Coronary artery (tissue), 2 donors: Measurements from ENCODE around the gene HOXB9.
A peak's percentile ranks its signal among the peaks of the same experiment; 100 is the strongest.

Experiments used
- DNase-seq: peaks from one replicate; pipeline ENCODE4 v3.0.0-alpha.2; 2017; ENCODE audit warnings: low spot score
- H3K27ac ChIP-seq, 2 donors: fragments of 200-600 bp; sonication (generic); one replicate each; pipeline ENCODE4 v1.5.1; 2016 to 2019
- H3K4me3 ChIP-seq: fragments of 200-600 bp; sonication (generic); 2 replicates; pipeline ENCODE4 v1.5.1; 2016; ENCODE audit warnings: mild to moderate bottlenecking, moderate library complexity
- CTCF ChIP-seq: fragments of 200-600 bp; sonication (generic); IDR thresholded peaks from one replicate; pipeline ENCODE4 v1.5.1; 2019; ENCODE audit warnings: antibody characterized with exemption

The HOXB9 gene

DNA sequence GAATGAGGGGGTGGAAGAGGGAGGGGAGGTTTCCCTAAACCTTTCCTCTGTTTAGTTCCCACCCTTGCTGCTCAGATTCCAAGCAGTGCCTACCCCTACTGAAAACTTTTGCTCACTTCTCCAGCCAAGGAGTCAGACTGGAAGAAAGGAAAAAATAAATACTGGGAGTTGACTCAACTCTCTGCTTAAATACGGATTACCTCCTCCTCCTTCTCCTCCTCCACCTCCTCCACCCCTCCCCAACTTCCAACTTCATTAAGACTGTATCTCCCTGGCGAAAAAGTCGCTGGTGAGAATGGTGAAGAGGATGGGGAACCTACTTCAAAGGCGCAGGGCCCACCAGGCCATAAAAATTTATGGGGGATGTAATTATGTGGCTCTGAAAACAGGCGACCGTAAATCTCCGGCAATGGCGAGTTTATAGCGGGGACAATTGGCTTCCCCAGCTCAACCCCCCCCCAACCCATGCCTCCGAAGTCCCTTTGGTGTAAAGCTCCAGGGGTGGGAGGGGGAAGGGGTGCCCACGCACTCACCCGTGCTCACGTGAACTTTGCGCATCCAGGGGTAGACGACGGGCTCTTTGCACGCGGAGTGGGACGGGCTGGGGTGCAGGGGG lies 48.7 kb downstream of the HOXB9 start:
- no peak for TF ChIP-seq CTCF

DNA sequence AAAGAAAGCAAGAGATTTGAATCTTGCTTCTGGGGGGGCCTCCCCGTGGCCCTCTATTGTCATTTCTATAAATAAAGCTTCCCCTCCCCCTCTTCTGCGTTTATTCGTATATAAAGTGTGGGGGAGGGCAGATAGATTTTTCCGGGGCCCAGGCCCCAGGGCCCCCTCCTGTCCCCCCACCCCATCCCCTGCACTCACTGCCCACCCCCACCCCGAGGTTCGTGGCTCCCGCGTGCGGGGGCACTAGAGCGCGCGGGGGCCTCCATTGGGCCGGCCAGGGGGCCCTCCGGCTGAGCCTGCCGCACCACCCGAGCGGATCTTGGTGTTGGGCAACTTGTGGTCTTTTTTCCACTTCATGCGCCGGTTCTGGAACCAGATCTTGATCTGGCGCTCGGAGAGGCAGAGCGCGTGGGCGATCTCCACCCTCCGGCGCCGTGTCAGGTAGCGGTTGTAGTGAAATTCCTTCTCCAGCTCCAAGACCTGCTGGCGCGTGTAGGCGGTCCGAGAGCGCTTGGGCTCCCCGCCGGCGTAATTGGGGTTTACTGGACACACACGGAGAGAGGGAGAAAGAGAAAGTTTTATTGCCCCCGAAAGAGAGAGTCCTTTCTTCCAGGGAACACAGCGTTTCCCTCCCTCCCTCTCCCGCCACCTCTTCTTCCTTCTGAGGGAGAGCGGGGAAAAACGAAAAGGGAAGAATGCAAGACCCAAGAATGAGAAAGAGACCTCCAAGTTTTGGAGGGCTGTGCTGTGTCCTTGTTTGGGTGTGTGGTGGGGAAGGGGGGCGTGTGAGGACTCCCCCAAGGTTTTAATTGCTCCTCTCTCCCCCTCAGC lies 49.5 kb downstream of the HOXB9 start:
- no peak for DNase-seq
- H3K27ac ChIP-seq = peak overlapping the region; percentile 38 to 88
- TF ChIP-seq CTCF = no peak
- H3K4me3 ChIP-seq = peak overlapping the region; percentile 82

More for the DNA sequence above, 48.7 kb downstream of the HOXB9 start:
- DNase-seq = no peak
- peak overlapping the region; percentile 42 to 88 for H3K27ac ChIP-seq
- H3K4me3 ChIP-seq = peak overlapping the region; percentile 82

- no peak for TF ChIP-seq CTCF
- no peak for DNase-seq
- Histone ChIP-seq H3K27ac (peak overlapping the region; percentile 38 to 75), H3K4me3 (peak overlapping the region; percentile 82)
Observed at GRCh38 chr17:48575673-48576478, 50.3 kb downstream of the HOXB9 start.

DNA sequence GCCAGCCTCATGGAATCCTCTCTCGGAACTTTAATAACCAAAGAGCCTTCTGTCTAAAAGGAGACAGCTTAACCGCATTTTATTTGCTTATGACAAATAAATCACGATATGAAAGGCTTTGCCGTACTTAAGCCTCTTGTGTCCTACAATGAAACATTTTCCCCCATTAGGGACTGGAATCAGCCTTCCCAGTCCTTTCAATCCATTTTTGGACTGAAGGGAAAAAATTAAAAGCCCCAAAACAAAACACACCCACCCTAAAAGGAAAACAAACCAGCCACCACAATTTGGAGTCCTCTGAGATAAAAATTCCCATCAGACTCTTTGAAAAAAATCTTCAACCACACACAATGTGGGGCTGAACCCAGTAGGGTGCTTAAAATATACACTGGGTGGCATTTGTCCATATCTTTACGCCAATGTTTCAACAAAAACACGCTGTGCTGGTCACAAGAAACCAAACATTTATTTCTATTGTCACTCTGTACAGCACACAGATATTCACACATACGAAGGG lies 51.0 kb downstream of the HOXB9 start:
- no peak for DNase-seq
- no peak overlapping the region for H3K4me3 ChIP-seq
- peak overlapping the region in 1 of 2 donors; percentile 36 for H3K27ac ChIP-seq
- no peak for TF ChIP-seq CTCF

GRCh38 chr17:48574505-48575065 lies 51.6 kb downstream of the HOXB9 start:
- no peak for DNase-seq
- TF ChIP-seq CTCF = no peak
- Histone ChIP-seq H3K4me3 (no peak overlapping the region), H3K27ac (peak overlapping the region in 1 of 2 donors; percentile 36)

GRCh38 chr17:48571826-48572417 lies 54.2 kb downstream of the HOXB9 start:
- H3K27ac ChIP-seq = peak overlapping the region in 1 of 2 donors; percentile 57
- TF ChIP-seq CTCF = no peak
- no peak for DNase-seq

More at GRCh38 chr17:48571826-48572417, 54.2 kb downstream of the HOXB9 start:
- H3K4me3 ChIP-seq = no peak overlapping the region
